Measurements from ENCODE around the gene FOXK2.

GRCh38 chr17:82596296-82596695, 76.8 kb downstream of the FOXK2 start:
- TF ChIP-seq POLR2A (IDR thresholded peaks at IDR 0.05; ENCODE audit: low read length) (no peak), GATA1 (IDR thresholded peaks at IDR 0.05; ENCODE audit: low read depth, low read length) (no peak)

Data from erythroblast (primary cell).